Activated CD4-positive, alpha-beta memory T cell treated with anti-CD3 and anti-CD28 coated beads, Interleukin-2, amount 10 ng/mL, durations not matched to agents 7 days and 5 days (primary cell): ENCODE measurements around the gene PRKCH. TPM values are rescaled to one million over a fixed set of nuclear protein-coding genes. Genes with fewer than 3 reads are reported as not detected.

Experiments used
- CTCF ChIA-PET: fragments of 350-600 bp; sonication (Branson Sonifier 250); formaldehyde crosslinking; loops from one replicate; lab custom pipeline; 2021; ENCODE audit warnings: antibody characterized with exemption, inconsistent platforms; lab: Charles Lee
- POLR2A ChIA-PET: fragments of 350-600 bp; sonication (Branson Sonifier 250); formaldehyde crosslinking; loops from one replicate; lab custom pipeline; 2021; ENCODE audit warnings: antibody characterized with exemption; lab: Charles Lee
- DNase-seq: peaks from one replicate; pipeline ENCODE4 v3.0.0-alpha.2; 2020
- H3K27ac Mint-ChIP-seq: one replicate; pipeline ENCODE4 v1.8.0; 2021; ENCODE audit warnings: mild to moderate bottlenecking, mixed read lengths
- H3K27me3 Mint-ChIP-seq: one replicate; pipeline ENCODE4 v1.8.0; 2021; ENCODE audit warnings: mixed read lengths
- H3K36me3 Mint-ChIP-seq: one replicate; pipeline ENCODE4 v1.8.0; 2021; ENCODE audit warnings: low read depth, mixed read lengths
- H3K4me1 Mint-ChIP-seq: one replicate; pipeline ENCODE4 v1.8.0; 2021; ENCODE audit warnings: mixed read lengths
- H3K4me3 Mint-ChIP-seq: one replicate; pipeline ENCODE4 v1.8.0; 2021; ENCODE audit warnings: mild to moderate bottlenecking, mixed read lengths
- H3K9me3 Mint-ChIP-seq: one replicate; pipeline ENCODE4 v1.8.0; 2021; ENCODE audit warnings: mixed read lengths
- total RNA-seq, 2 experiments: library from RNA; stranded (reverse); gene quantifications; one replicate each; pipeline ENCODE4 v1.2.3, GENCODE V29; 2021

PRKCH gene
- total RNA-seq, 2 experiments from 2014 or later: 186 to 195 TPM

GRCh38 chr14:61417883-61418455 lies 96.6 kb downstream of the PRKCH start:
- Mint-ChIP-seq H3K9me3 (peaks cover 2% of the 10 kb centered on the region), H3K4me3 (no peak overlapping the region), H3K27me3 (no peaks in the 10 kb centered on the region), H3K36me3 (peaks cover 31% of the 10 kb centered on the region), H3K4me1 (peaks cover 10% of the 10 kb centered on the region), H3K27ac (no peak overlapping the region)
- no peak for DNase-seq
- POLR2A ChIA-PET: interaction anchor here (1.2 kb wide), 1 partner anchor 10 kb away, joined by 3 read pairs; no protein-coding TSS in a partner anchor
- CTCF ChIA-PET: no interaction called here

- H3K4me3 Mint-ChIP-seq: no peak overlapping the region
- DNase-seq: no peak
- peaks cover 15% of the 10 kb centered on the region for H3K4me1 Mint-ChIP-seq
- ChIA-PET CTCF (interaction anchor here (1.0 to 2.8 kb wide), 2 partner anchors 14 to 56 kb away, joined by 3 to 10 read pairs; no protein-coding TSS in a partner anchor), POLR2A (interaction anchor here (0.7 kb wide), 1 partner anchor 106 kb away, joined by 3 read pairs; no protein-coding TSS in a partner anchor)
- H3K27me3 Mint-ChIP-seq: no peaks in the 10 kb centered on the region
- no peak overlapping the region for H3K27ac Mint-ChIP-seq
- H3K9me3 Mint-ChIP-seq: peaks cover 8% of the 10 kb centered on the region
- peaks cover 39% of the 10 kb centered on the region for H3K36me3 Mint-ChIP-seq
Measured at GRCh38 chr14:61418746-61419145, 97.4 kb downstream of the PRKCH start.

GRCh38 chr14:61419201-61419600 lies 97.8 kb downstream of the PRKCH start:
- H3K36me3 Mint-ChIP-seq: peaks cover 43% of the 10 kb centered on the region
- H3K27ac Mint-ChIP-seq: no peak overlapping the region
- DNase-seq: no peak
- peaks cover 18% of the 10 kb centered on the region for H3K4me1 Mint-ChIP-seq
- POLR2A ChIA-PET: interaction anchor here (0.7 to 0.9 kb wide), 2 partner anchors 13 to 106 kb away, joined by 3 read pairs; no protein-coding TSS in a partner anchor
- CTCF ChIA-PET: interaction anchor here (1.0 to 2.8 kb wide), 3 partner anchors 13 to 55 kb away, joined by 3 to 10 read pairs (median 3); no protein-coding TSS in a partner anchor
- H3K9me3 Mint-ChIP-seq: peaks cover 12% of the 10 kb centered on the region
- no peak overlapping the region for H3K4me3 Mint-ChIP-seq
- no peaks in the 10 kb centered on the region for H3K27me3 Mint-ChIP-seq

- no peaks in the 10 kb centered on the region for H3K27me3 Mint-ChIP-seq
- H3K9me3 Mint-ChIP-seq: peaks cover 17% of the 10 kb centered on the region
- ChIA-PET POLR2A (interaction anchor here (0.9 to 1.3 kb wide), 3 partner anchors 10 to 58 kb away, joined by 3 to 6 read pairs (median 5); no protein-coding TSS in a partner anchor), CTCF (interaction anchor here (1.0 to 2.8 kb wide), 2 partner anchors 12 to 22 kb away, joined by 3 to 10 read pairs; no protein-coding TSS in a partner anchor)
- peaks cover 53% of the 10 kb centered on the region for H3K36me3 Mint-ChIP-seq
- peaks cover 20% of the 10 kb centered on the region for H3K4me1 Mint-ChIP-seq
- no peak overlapping the region for H3K4me3 Mint-ChIP-seq
- H3K27ac Mint-ChIP-seq: peak overlapping the region; percentile 4
- no peak for DNase-seq
Measured at GRCh38 chr14:61420326-61420725, 98.9 kb downstream of the PRKCH start.

- H3K36me3 Mint-ChIP-seq: peaks cover 59% of the 10 kb centered on the region
- DNase-seq: no peak
- no peaks in the 10 kb centered on the region for H3K27me3 Mint-ChIP-seq
- H3K9me3 Mint-ChIP-seq: peaks cover 20% of the 10 kb centered on the region
- H3K4me1 Mint-ChIP-seq: peaks cover 25% of the 10 kb centered on the region
- CTCF ChIA-PET: interaction anchor here (2.8 kb wide), 1 partner anchor 11 kb away, joined by 10 read pairs; no protein-coding TSS in a partner anchor
- H3K27ac Mint-ChIP-seq: no peak overlapping the region
- H3K4me3 Mint-ChIP-seq: no peak overlapping the region
- POLR2A ChIA-PET: interaction anchor here (0.9 to 1.3 kb wide), 3 partner anchors 11 to 57 kb away, joined by 3 to 6 read pairs (median 3); no protein-coding TSS in a partner anchor
Measured at GRCh38 chr14:61421212-61421923, 100.0 kb downstream of the PRKCH start.

GRCh38 chr14:61426048-61426447 lies 104.7 kb downstream of the PRKCH start:
- ChIA-PET POLR2A (interaction anchor here (1.2 kb wide), 1 partner anchor 9 kb away, joined by 4 read pairs; no protein-coding TSS in a partner anchor), CTCF (no interaction called here)
- Mint-ChIP-seq H3K4me3 (no peak overlapping the region), H3K36me3 (peaks cover 62% of the 10 kb centered on the region), H3K27ac (no peak overlapping the region), H3K4me1 (peaks cover 63% of the 10 kb centered on the region), H3K27me3 (no peaks in the 10 kb centered on the region), H3K9me3 (peaks cover 20% of the 10 kb centered on the region)
- no peak for DNase-seq

- Mint-ChIP-seq H3K27ac (no peak overlapping the region), H3K27me3 (no peaks in the 10 kb centered on the region), H3K9me3 (peaks cover 15% of the 10 kb centered on the region), H3K4me3 (no peak overlapping the region), H3K36me3 (peaks cover 56% of the 10 kb centered on the region), H3K4me1 (peaks cover 71% of the 10 kb centered on the region)
- DNase-seq: no peak
- POLR2A ChIA-PET: interaction anchor here (0.7 to 1.0 kb wide), 2 partner anchors 11 to 16 kb away, joined by 3 read pairs; no protein-coding TSS in a partner anchor
- CTCF ChIA-PET: no interaction called here
Measured at GRCh38 chr14:61428261-61428660, 106.9 kb downstream of the PRKCH start.

GRCh38 chr14:61429316-61429715 lies 107.9 kb downstream of the PRKCH start:
- CTCF ChIA-PET: no interaction called here
- no peak overlapping the region for H3K27ac Mint-ChIP-seq
- H3K9me3 Mint-ChIP-seq: peaks cover 6% of the 10 kb centered on the region
- peaks cover 74% of the 10 kb centered on the region for H3K4me1 Mint-ChIP-seq
- POLR2A ChIA-PET: interaction anchor here (1.0 kb wide), 1 partner anchor 85 kb away, joined by 3 read pairs; no protein-coding TSS in a partner anchor
- H3K4me3 Mint-ChIP-seq: no peak overlapping the region
- H3K36me3 Mint-ChIP-seq: peaks cover 54% of the 10 kb centered on the region
- DNase-seq: no peak
- H3K27me3 Mint-ChIP-seq: no peaks in the 10 kb centered on the region

GRCh38 chr14:61430066-61430757 lies 108.8 kb downstream of the PRKCH start:
- CTCF ChIA-PET: no interaction called here
- no peak overlapping the region for H3K4me3 Mint-ChIP-seq
- POLR2A ChIA-PET: no interaction called here
- H3K4me1 Mint-ChIP-seq: peaks cover 79% of the 10 kb centered on the region
- H3K36me3 Mint-ChIP-seq: peaks cover 56% of the 10 kb centered on the region
- no peaks in the 10 kb centered on the region for H3K27me3 Mint-ChIP-seq
- DNase-seq: no peak
- H3K27ac Mint-ChIP-seq: no peak overlapping the region
- H3K9me3 Mint-ChIP-seq: peaks cover 2% of the 10 kb centered on the region

- CTCF ChIA-PET: interaction anchor here (0.9 to 2.1 kb wide), 5 partner anchors 13 to 110 kb away, joined by 3 to 10 read pairs (median 3); no protein-coding TSS in a partner anchor
- Mint-ChIP-seq H3K9me3 (no peaks in the 10 kb centered on the region), H3K4me1 (peaks cover 84% of the 10 kb centered on the region), H3K27ac (no peak overlapping the region), H3K4me3 (no peak overlapping the region), H3K36me3 (peaks cover 50% of the 10 kb centered on the region), H3K27me3 (no peaks in the 10 kb centered on the region)
- POLR2A ChIA-PET: interaction anchor here (0.7 to 1.6 kb wide), 5 partner anchors 8 to 42 kb away, joined by 3 to 6 read pairs (median 3); no protein-coding TSS in a partner anchor
- DNase-seq: no peak
Measured at GRCh38 chr14:61433169-61433568, 111.8 kb downstream of the PRKCH start.

GRCh38 chr14:61433828-61434227 lies 112.4 kb downstream of the PRKCH start:
- peaks cover 84% of the 10 kb centered on the region for H3K4me1 Mint-ChIP-seq
- ChIA-PET CTCF (interaction anchor here (0.9 to 1.1 kb wide), 3 partner anchors 27 to 95 kb away, joined by 3 to 4 read pairs (median 3); no protein-coding TSS in a partner anchor), POLR2A (interaction anchor here (0.9 to 1.2 kb wide), 3 partner anchors 18 to 38 kb away, joined by 3 to 5 read pairs (median 3); no protein-coding TSS in a partner anchor)
- H3K27me3 Mint-ChIP-seq: no peaks in the 10 kb centered on the region
- no peak overlapping the region for H3K4me3 Mint-ChIP-seq
- DNase-seq: no peak
- H3K36me3 Mint-ChIP-seq: peaks cover 45% of the 10 kb centered on the region
- H3K9me3 Mint-ChIP-seq: no peaks in the 10 kb centered on the region
- no peak overlapping the region for H3K27ac Mint-ChIP-seq

- H3K4me3 Mint-ChIP-seq: no peak overlapping the region
- H3K4me1 Mint-ChIP-seq: peaks cover 84% of the 10 kb centered on the region
- H3K9me3 Mint-ChIP-seq: no peaks in the 10 kb centered on the region
- H3K36me3 Mint-ChIP-seq: peaks cover 46% of the 10 kb centered on the region
- CTCF ChIA-PET: interaction anchor here (0.9 to 1.1 kb wide), 2 partner anchors 90 to 95 kb away, joined by 3 to 4 read pairs; no protein-coding TSS in a partner anchor
- no peak for DNase-seq
- POLR2A ChIA-PET: interaction anchor here (0.9 to 1.2 kb wide), 2 partner anchors 17 to 18 kb away, joined by 3 to 5 read pairs; no protein-coding TSS in a partner anchor
- H3K27ac Mint-ChIP-seq: no peak overlapping the region
- H3K27me3 Mint-ChIP-seq: no peaks in the 10 kb centered on the region
Measured at GRCh38 chr14:61434311-61434710, 112.9 kb downstream of the PRKCH start.
